ENCODE data around the gene SORCS2. TPM values are rescaled to one million over a fixed set of nuclear protein-coding genes. Genes with fewer than 3 reads are reported as not detected.

SORCS2 gene
- total and polyA plus RNA-seq, 12 donors = 0.67 to 15.5 (median 1.3) TPM

DNA sequence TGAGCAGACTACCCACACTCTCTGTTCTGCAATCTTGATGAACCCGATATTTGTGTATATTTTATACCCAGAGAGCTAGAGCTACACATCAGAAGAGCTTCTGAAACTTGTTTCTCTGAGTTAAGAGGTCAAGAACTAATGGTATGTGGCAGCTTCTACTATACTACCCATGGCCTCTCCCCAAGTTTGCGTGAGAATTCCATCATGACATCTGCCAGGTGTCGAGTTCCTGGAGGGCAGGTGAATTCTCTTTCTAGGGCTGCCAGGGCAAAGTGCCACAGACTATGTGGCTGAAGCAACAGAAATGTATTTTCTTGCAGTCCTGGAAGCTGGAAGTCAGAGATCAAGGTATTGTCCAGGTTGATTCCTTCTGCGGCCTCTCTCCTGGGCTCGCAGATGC lies 4.4 kb downstream of the SORCS2 start:
- no peaks in the 10 kb centered on the region for H3K9me3 ChIP-seq (replicated peaks in 1 of 3)
- WGBS, 4 donors = 67 to 85% (median 75%) methylated on average over 5 of the region's 5 CpGs
- H3K4me1 ChIP-seq (replicated peaks in 1 of 2) = no peaks in the 10 kb centered on the region
- no peak overlapping the region for H3K4me3 ChIP-seq
- H3K27ac ChIP-seq = no peak overlapping the region
- TF ChIP-seq POLR2A (IDR thresholded peaks at IDR 0.05) = no peak
- TF ChIP-seq, protein P1, sequence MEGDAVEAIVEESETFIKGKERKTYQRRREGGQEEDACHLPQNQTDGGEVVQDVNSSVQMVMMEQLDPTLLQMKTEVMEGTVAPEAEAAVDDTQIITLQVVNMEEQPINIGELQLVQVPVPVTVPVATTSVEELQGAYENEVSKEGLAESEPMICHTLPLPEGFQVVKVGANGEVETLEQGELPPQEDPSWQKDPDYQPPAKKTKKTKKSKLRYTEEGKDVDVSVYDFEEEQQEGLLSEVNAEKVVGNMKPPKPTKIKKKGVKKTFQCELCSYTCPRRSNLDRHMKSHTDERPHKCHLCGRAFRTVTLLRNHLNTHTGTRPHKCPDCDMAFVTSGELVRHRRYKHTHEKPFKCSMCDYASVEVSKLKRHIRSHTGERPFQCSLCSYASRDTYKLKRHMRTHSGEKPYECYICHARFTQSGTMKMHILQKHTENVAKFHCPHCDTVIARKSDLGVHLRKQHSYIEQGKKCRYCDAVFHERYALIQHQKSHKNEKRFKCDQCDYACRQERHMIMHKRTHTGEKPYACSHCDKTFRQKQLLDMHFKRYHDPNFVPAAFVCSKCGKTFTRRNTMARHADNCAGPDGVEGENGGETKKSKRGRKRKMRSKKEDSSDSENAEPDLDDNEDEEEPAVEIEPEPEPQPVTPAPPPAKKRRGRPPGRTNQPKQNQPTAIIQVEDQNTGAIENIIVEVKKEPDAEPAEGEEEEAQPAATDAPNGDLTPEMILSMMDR (IDR thresholded peaks at IDR 0.05) = no peak
- H3K36me3 ChIP-seq (replicated peaks in 1 of 2) = no peaks in the 10 kb centered on the region
- H3K27me3 ChIP-seq = peaks cover 18% of the 10 kb centered on the region
- intact Hi-C loops (cut with DNase I) = no loop called here
- no peak for DNase-seq

DNA sequence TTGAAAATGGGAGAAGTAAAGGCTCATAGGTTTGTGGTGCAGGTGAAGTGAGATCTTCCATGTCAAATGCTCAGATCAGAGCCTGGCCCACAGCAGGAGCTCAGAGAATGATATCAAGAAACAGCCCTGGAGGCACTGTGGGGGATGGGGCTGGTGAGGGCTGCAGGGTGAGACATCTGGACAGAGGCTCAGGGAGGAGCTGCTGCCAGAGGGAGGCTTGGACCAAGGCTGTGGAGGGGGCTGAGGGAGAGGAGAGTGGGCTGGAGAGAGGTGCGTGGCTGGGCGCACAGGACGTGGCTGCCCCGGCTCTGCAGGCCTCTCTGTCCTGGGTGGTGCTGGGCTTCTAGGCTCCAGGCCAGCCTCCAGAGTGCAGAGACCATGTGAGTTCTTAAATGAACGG lies 5.6 kb downstream of the SORCS2 start:
- no peaks in the 10 kb centered on the region for H3K4me1 ChIP-seq (replicated peaks in 1 of 2)
- 78 to 89% (median 83%) methylated on average over 5 of the region's 5 CpGs for WGBS, 4 donors

DNA sequence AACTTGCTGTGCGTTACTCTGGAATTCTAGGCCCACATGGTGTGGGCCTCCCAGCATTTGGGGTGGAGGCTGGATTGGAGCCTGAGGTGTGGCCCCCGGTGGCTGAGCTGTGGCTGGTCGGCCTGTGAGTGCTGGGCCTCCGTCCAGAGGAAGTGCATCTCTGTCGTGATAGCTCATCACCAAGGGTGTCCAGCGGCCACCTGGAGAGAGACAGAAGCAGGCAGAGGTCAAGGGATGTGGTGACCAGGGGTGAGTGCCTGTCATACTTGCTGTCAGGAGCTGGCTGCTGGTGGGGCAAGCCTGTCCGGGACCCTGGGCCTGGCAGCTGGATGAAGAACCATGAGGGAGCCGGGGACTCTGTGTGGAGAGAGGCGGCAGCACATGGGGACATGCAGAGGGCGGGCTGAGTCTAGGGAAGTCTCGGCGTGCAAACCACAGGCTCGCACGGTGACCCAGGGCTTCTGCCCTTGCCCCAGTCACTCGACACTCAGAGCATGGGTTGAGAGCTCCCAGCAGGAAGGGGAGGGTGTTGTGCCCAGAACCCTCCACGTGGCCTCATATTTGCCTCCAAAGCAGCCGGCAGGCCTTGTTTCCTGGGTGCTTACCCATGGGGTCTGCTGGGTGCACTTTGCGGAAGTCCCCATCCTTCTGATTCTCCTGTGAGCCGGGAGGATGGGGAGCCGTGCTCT lies 6.2 kb downstream of the SORCS2 start:
- peak in 1 of 7 donors; percentile 4 for DNase-seq
- no peak overlapping the region for H3K27ac ChIP-seq

More for the DNA sequence above, 5.6 kb downstream of the SORCS2 start:
- no peak for DNase-seq
- Histone ChIP-seq H3K27ac (no peak overlapping the region), H3K4me3 (no peak overlapping the region), H3K9me3 (replicated peaks in 1 of 3) (no peaks in the 10 kb centered on the region), H3K36me3 (replicated peaks in 1 of 2) (no peaks in the 10 kb centered on the region), H3K27me3 (peaks cover 17% of the 10 kb centered on the region)
- intact Hi-C loops (cut with DNase I) = no loop called here
- TF ChIP-seq, protein P1 (IDR thresholded peaks at IDR 0.05) = no peak
- TF ChIP-seq POLR2A (IDR thresholded peaks at IDR 0.05) = no peak

DNA sequence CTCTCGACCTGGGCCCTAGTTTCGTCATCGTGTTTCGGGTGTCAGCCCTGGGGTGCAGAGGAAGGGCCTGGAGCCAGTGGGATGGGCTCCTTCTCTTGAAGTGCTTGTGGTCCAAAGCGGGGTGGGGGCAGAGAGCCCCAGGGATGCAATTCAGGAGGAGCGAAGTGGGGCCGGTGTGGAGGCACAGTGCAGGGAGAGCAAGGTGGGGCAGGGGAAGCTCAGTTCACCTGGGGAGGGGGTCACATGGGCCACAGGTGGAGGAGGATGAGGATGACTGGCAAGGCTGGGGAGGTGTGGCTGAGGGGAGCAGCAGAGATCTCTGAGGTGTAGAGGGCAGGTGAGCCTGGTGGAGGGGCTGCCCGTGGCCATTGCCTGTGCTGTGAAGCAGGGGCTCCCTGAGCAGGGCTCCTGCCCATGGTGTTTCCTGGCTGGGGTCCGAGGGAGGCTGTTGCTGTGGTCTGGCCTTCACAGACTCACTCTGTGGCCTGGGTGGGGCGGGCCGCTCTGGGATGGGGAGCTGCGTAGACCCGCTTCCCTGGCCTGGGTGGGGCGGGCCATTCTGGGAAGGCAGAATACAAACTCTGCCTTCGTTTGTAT lies 6.9 kb downstream of the SORCS2 start:
- TF ChIP-seq, protein P1 (IDR thresholded peaks at IDR 0.05) = no peak
- TF ChIP-seq POLR2A (IDR thresholded peaks at IDR 0.05) = no peak
- Histone ChIP-seq H3K27me3 (peaks cover 4% of the 10 kb centered on the region), H3K36me3 (replicated peaks in 1 of 2) (no peaks in the 10 kb centered on the region), H3K4me3 (no peak overlapping the region), H3K9me3 (replicated peaks in 1 of 3) (no peaks in the 10 kb centered on the region), H3K27ac (no peak overlapping the region), H3K4me1 (replicated peaks in 1 of 2) (no peaks in the 10 kb centered on the region)
- WGBS, 4 donors = 75 to 81% (median 80%) methylated on average over 10 to 15 of the region's 15 CpGs
- intact Hi-C loops (cut with DNase I) = no loop called here
- peak in 1 of 7 donors; percentile 9 for DNase-seq

More for the DNA sequence above, 6.2 kb downstream of the SORCS2 start:
- H3K4me3 ChIP-seq = no peak overlapping the region
- H3K9me3 ChIP-seq (replicated peaks in 1 of 3) = no peaks in the 10 kb centered on the region
- WGBS, 4 donors = 78 to 85% (median 81%) methylated on average over 7 to 20 of the region's 20 CpGs
- peaks cover 10% of the 10 kb centered on the region for H3K27me3 ChIP-seq
- H3K36me3 ChIP-seq (replicated peaks in 1 of 2) = no peaks in the 10 kb centered on the region
- no peak for TF ChIP-seq POLR2A (IDR thresholded peaks at IDR 0.05)
- TF ChIP-seq, protein P1 (IDR thresholded peaks at IDR 0.05) = no peak
- H3K4me1 ChIP-seq (replicated peaks in 1 of 2) = no peaks in the 10 kb centered on the region
- intact Hi-C loops (cut with DNase I) = no loop called here
